SK-N-SH (cell line): ENCODE measurements around the gene C13orf46.

ENCODE experiments used
- CHD2 ChIP-seq: fragments of 150-350 bp; IDR thresholded peaks from 2 replicates; pipeline ENCODE4 v1.6.1; 2018; ENCODE audit warnings: low read length; ENCODE audit not compliant: partially characterized antibody
- ELF1 ChIP-seq: IDR thresholded peaks from 2 replicates; pipeline ENCODE4 v1.4.0; 2012
- GABPA ChIP-seq: IDR thresholded peaks from 2 replicates; pipeline ENCODE4 v1.4.0; 2012; ENCODE audit warnings: low read depth, mild to moderate bottlenecking
- POLR2AphosphoS5 ChIP-seq: IDR thresholded peaks from 2 replicates; pipeline ENCODE4 v1.6.1; 2012; ENCODE audit warnings: low read depth, low read length
- RAD21 ChIP-seq: IDR thresholded peaks from 2 replicates; pipeline ENCODE4 v1.6.1; 2012; ENCODE audit warnings: mild to moderate bottlenecking, low read length
- RCOR1 ChIP-seq: fragments of 150-350 bp; IDR thresholded peaks from 2 replicates; pipeline ENCODE4 v1.6.1; 2017; ENCODE audit warnings: antibody characterized with exemption, low read length
- RFX5 ChIP-seq: IDR thresholded peaks from 2 replicates; pipeline ENCODE4 v1.6.1; 2012; ENCODE audit warnings: mild to moderate bottlenecking, improper control_type of control experiment, low read length
- USF1 ChIP-seq: IDR thresholded peaks from 2 replicates; pipeline ENCODE4 v1.4.0; 2012; ENCODE audit warnings: low read depth, borderline replicate concordance
- YY1 ChIP-seq: IDR thresholded peaks from 2 replicates; pipeline ENCODE4 v1.4.0; 2012; ENCODE audit warnings: low read depth, mild to moderate bottlenecking
- TF ChIP-seq, protein P1 (sequence below): fragments of 200-600 bp; sonication (generic); IDR thresholded peaks from 2 replicates; pipeline ENCODE4 v1.6.1; 2017; ENCODE audit warnings: antibody characterized with exemption, mild to moderate bottlenecking, moderate library complexity
- TF ChIP-seq, protein P2 (sequence below): fragments of 150-350 bp; IDR thresholded peaks from 2 replicates; pipeline ENCODE4 v1.6.1; 2016; ENCODE audit warnings: mild to moderate bottlenecking, low read depth, low read length
- TF ChIP-seq, protein P3 (sequence below): IDR thresholded peaks from 2 replicates; pipeline ENCODE4 v1.6.1; 2012; ENCODE audit warnings: mild to moderate bottlenecking, low read depth, low read length, moderate library complexity

DNA sequence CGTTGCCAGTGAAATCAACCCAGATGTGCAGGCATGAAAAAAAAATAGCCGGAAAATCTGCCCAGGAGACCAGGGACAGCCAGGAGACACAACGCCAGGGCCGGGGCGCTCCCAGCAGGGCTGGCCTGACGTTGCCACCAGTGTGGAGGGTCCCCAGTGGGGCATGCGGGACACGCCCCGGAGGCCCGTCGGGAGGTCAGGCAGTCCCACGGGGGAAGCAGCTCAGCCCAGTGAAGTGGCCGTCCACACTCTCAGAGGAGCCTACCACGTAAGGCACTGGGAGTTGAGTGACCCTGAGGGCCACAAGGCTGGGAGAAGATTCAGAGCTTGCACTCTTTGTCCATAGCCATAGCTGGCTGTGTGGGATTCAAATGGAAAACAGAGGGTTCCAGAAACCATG, 56.8 kb downstream of the C13orf46 start:
- TF ChIP-seq, protein P1, sequence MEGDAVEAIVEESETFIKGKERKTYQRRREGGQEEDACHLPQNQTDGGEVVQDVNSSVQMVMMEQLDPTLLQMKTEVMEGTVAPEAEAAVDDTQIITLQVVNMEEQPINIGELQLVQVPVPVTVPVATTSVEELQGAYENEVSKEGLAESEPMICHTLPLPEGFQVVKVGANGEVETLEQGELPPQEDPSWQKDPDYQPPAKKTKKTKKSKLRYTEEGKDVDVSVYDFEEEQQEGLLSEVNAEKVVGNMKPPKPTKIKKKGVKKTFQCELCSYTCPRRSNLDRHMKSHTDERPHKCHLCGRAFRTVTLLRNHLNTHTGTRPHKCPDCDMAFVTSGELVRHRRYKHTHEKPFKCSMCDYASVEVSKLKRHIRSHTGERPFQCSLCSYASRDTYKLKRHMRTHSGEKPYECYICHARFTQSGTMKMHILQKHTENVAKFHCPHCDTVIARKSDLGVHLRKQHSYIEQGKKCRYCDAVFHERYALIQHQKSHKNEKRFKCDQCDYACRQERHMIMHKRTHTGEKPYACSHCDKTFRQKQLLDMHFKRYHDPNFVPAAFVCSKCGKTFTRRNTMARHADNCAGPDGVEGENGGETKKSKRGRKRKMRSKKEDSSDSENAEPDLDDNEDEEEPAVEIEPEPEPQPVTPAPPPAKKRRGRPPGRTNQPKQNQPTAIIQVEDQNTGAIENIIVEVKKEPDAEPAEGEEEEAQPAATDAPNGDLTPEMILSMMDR = no peak
- TF ChIP-seq, protein P2, sequence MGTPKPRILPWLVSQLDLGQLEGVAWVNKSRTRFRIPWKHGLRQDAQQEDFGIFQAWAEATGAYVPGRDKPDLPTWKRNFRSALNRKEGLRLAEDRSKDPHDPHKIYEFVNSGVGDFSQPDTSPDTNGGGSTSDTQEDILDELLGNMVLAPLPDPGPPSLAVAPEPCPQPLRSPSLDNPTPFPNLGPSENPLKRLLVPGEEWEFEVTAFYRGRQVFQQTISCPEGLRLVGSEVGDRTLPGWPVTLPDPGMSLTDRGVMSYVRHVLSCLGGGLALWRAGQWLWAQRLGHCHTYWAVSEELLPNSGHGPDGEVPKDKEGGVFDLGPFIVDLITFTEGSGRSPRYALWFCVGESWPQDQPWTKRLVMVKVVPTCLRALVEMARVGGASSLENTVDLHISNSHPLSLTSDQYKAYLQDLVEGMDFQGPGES = no peak
- TF ChIP-seq, protein P3, sequence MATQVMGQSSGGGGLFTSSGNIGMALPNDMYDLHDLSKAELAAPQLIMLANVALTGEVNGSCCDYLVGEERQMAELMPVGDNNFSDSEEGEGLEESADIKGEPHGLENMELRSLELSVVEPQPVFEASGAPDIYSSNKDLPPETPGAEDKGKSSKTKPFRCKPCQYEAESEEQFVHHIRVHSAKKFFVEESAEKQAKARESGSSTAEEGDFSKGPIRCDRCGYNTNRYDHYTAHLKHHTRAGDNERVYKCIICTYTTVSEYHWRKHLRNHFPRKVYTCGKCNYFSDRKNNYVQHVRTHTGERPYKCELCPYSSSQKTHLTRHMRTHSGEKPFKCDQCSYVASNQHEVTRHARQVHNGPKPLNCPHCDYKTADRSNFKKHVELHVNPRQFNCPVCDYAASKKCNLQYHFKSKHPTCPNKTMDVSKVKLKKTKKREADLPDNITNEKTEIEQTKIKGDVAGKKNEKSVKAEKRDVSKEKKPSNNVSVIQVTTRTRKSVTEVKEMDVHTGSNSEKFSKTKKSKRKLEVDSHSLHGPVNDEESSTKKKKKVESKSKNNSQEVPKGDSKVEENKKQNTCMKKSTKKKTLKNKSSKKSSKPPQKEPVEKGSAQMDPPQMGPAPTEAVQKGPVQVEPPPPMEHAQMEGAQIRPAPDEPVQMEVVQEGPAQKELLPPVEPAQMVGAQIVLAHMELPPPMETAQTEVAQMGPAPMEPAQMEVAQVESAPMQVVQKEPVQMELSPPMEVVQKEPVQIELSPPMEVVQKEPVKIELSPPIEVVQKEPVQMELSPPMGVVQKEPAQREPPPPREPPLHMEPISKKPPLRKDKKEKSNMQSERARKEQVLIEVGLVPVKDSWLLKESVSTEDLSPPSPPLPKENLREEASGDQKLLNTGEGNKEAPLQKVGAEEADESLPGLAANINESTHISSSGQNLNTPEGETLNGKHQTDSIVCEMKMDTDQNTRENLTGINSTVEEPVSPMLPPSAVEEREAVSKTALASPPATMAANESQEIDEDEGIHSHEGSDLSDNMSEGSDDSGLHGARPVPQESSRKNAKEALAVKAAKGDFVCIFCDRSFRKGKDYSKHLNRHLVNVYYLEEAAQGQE = no peak
- TF ChIP-seq RFX5 (no peak), GABPA (no peak), CHD2 (no peak), YY1 (no peak), RCOR1 (no peak), POLR2AphosphoS5 (no peak), RAD21 (no peak), USF1 (no peak), ELF1 (no peak)
